Myocyte (in vitro differentiated cells): ENCODE results near the gene NAV3. TPM values are rescaled to one million over a fixed set of nuclear protein-coding genes. Genes with fewer than 3 reads are reported as not detected.
A peak's percentile ranks its signal among the peaks of the same experiment; 100 is the strongest.

ENCODE experiments used
- DNase-seq: peaks from one replicate; pipeline ENCODE4 v3.0.0-alpha.2; 2012; ENCODE audit warnings: low read depth
- polyA plus RNA-seq: library from polyadenylated mRNA; unstranded; fragments of >200 nt; gene quantifications from one replicate; pipeline ENCODE4 v1.2.1, GENCODE V29; 2012; ENCODE audit warnings: missing spikeins
- total RNA-seq: library from RNA; depleted of rRNA; stranded (reverse); fragments of >200 nt; gene quantifications from 2 replicates; pipeline ENCODE4 v1.2.3, GENCODE V29; 2014

NAV3 gene, protein sequence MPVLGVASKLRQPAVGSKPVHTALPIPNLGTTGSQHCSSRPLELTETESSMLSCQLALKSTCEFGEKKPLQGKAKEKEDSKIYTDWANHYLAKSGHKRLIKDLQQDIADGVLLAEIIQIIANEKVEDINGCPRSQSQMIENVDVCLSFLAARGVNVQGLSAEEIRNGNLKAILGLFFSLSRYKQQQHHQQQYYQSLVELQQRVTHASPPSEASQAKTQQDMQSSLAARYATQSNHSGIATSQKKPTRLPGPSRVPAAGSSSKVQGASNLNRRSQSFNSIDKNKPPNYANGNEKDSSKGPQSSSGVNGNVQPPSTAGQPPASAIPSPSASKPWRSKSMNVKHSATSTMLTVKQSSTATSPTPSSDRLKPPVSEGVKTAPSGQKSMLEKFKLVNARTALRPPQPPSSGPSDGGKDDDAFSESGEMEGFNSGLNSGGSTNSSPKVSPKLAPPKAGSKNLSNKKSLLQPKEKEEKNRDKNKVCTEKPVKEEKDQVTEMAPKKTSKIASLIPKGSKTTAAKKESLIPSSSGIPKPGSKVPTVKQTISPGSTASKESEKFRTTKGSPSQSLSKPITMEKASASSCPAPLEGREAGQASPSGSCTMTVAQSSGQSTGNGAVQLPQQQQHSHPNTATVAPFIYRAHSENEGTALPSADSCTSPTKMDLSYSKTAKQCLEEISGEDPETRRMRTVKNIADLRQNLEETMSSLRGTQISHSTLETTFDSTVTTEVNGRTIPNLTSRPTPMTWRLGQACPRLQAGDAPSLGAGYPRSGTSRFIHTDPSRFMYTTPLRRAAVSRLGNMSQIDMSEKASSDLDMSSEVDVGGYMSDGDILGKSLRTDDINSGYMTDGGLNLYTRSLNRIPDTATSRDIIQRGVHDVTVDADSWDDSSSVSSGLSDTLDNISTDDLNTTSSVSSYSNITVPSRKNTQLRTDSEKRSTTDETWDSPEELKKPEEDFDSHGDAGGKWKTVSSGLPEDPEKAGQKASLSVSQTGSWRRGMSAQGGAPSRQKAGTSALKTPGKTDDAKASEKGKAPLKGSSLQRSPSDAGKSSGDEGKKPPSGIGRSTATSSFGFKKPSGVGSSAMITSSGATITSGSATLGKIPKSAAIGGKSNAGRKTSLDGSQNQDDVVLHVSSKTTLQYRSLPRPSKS (N-terminal part only)
- 17.1 and 70.5 TPM in 2 replicates for total RNA-seq
- polyA plus RNA-seq: 16.6 TPM

DNA sequence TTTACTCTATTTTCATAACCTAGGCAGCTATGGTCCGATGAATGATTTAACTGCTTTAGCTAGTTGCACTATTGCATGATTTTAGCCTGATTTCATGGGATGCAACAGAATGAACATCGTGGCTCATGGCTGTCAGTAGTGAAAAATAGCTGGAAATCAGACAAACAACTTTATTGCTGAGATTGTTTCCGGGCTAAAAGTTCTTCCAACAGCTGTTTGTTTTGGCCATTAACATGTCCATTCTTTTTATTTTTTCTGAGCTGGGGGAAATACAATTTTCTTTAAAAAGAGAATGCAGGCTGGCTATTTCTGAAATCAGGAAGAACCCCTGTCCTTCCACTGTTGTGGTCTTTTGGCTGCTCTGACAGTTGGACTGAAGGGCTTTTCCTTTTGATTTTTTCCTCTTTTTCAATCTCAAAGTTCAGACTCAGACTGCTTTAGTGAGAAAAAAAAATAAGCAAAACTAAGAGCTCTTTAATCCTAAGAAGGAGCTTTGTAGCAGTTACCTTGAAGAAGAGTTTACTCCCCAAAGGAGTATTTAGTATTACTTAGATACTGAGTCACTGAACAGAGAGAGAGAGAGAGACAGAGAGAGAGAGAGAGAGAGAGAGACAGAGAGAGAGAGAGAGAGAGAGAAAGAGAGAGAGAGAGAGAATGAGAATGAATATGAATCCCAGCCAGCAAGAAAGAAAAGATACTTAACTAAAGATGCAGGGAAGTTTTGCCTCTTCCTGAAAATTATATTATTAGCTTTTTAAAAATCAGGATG lies at the start of gene NAV3:
Gene NAV3, plus strand, starts transcription at position 312 of the 769 bp plus-strand sequence. CDS start 568 bp downstream, outside the sequence.
- peak; percentile 46 for DNase-seq

GRCh38 chr12:77782034-77782433 lies 48.7 kb upstream of the NAV3 start:
- DNase-seq: no peak

DNA sequence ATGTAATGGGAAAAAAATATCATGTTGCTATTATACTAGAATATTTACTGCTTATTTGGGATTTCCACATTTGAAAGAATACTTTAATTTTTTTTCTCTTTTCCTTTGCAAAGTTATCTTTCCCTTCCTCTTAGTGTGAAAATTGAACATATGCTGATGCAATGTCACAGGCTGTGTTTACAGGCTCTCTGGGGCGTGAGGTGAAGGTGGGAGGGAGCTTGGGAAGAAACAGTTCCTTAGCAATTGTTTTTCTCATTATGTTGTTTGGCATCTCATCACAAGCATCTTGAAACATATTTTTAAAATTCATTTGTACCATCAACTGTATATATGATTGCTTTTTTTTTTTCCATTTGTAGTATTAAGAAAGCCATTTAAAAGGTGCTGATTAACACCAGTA lies 47.9 kb upstream of the NAV3 start:
- no peak for DNase-seq

DNA sequence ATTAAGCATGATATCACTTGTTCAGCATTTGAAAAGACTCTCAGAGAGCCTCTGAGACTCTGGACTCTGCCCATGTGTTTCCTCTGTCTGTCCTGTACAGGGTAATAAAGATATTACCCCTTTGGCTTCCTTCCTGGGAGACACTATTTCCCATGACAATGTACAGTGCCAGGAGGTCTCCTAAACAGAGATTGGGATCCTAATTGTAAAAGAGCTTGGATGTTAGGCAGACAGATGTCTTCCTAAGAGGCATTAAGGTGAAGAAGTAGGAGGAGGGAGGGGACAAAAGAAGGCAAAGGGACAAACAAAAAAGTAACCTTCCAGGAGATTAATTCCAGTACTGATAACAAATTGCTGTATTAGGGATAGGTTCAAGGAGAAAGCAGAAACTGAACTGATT lies 45.5 kb upstream of the NAV3 start:
- DNase-seq: no peak

- no peak for DNase-seq
Observed at GRCh38 chr12:77786675-77787074, 44.0 kb upstream of the NAV3 start.

DNA sequence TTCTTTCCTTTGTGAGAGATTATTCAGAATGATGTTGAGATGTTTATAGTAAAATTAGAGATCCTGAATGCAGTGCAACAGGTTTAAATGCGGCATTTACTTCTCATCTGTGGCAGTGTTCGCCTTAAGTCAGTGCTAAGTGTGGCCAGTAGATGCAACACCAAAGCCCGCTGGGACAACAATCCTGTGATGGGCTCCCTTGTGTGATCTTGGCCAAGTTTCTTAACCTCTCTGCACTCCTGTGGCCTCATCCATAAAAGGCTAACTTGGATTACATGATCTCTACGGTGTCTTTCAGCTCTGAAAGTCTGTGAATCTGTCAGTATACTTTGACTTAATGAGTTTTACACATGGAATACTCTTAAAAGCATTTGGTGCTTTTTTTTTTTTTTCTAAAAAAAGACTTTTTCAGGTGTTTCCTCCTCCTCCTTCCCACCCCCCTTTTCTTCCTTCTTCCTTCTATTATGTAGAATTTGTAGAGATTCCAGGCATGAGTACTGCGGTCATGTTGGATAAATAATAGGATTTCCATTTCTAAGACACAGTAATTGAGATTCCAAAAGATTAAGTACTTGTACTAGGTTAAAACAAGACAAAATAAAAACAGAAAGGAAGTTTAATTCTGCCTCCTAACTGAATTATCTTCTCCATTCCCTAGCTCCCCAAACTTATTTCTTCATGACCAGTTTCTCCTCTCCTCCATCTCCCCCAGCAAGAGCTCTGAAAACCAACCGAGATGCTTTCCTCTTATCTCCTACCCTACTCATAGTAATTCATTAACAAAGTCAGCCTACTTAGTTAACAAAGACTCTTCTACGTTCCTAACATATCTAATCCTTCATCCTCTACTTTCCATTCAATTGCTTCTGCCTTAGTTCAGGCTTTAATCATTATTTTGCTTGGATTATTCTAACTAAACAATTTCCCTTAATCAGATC lies 42.2 kb upstream of the NAV3 start:
- DNase-seq: no peak

- DNase-seq: peak; percentile 61
Observed at GRCh38 chr12:77795699-77796098, 35.0 kb upstream of the NAV3 start.

DNA sequence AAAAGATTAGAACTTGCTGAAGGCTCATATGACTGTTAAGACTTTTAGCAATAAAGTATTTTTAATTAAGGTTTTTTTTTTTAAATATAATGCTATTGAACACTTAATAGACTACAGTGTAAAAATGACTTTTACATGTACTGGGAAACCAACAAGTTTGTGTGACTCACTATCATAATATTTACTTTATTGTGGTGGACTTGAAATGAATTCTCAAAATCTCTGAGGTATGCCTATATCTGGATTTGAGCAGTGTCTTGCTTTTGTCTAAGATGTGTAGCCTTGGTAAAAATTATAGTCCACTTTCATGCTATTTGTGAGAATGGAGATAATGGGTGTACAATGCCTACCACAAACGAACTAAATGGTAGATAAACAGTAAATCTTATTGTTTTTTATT lies 33.9 kb upstream of the NAV3 start:
- peak; percentile 15 for DNase-seq

- DNase-seq: no peak
Observed at GRCh38 chr12:77800501-77800900, 30.2 kb upstream of the NAV3 start.

DNA sequence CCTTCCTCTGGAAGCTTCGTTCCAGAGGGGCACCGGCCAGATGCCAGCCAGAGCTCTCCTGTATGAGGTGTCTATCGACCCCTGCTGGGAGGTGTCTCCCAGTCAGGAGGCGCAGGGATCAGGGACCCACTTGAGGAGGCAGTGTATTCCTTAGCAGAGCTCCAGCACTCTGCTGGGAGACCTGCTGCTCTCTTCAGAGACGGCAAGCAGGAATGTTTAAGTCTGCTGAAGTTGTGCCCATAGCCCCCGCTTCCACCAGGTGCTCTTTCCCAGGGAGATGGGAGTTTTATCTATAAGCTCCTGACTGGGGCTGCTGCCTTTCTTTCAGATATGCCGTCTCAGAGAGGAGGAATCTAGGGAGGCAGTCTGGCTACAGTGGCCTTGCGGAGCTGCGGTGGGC lies 22.2 kb upstream of the NAV3 start:
- DNase-seq: no peak

DNA sequence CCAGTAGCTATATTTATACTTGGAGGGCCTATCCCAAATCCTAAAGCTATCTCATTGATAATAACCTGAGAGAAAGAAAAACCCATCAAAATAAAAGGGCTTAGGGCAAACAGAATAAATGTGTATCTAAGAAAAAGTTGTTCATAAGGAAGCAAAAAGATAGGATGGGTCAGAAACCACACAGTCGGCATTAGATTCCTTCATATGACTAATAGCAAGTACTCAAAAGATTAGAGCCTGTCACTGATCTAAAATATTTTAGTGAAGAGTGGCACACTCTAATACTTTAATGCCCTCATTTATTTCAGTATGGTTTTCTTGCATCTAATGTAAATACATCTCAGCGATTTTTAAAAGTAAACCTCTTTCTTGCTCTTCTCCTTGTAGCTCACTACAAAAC lies 17.1 kb upstream of the NAV3 start:
- peak; percentile 39 for DNase-seq

DNA sequence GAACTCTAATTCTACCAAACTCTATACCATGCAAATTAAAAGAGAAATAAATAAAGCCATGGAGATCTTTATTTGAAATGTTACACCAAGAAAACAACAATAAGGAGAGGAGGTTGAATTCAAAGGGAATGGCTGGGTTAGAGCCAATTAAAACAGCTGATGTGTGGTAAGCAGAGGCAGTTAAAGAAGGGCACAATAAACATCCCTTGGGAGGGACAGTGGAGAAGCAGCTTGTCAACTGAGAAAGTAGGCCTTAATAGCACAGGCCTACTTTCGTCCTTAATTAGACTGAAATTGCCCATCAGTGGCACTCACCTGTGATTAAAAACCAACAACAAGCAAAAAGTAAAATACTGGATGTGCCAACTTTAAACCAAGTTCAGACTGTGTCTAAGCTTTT lies 16.3 kb upstream of the NAV3 start:
- DNase-seq: peak; percentile 92

- DNase-seq: no peak
Observed at GRCh38 chr12:77816196-77816595, 14.5 kb upstream of the NAV3 start.

DNA sequence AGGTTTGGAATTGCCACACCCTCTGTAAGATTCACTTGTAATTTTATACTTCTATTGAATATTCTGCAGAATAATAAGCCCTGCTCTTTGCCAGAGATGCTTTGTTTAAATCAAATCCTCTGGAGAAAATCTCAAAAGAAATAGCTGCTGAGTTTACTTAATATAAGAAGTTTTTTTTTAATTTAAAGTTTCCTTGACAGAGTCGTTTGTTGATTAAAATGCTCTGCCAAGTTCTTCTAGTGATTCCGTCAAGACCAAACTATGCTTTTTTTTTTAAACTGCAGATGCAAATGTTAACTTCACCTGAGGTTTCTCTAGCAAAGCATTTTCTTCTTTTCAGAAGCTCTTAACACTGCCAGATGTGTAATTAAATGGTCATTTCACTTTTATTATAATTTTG lies 13.4 kb upstream of the NAV3 start:
- DNase-seq: no peak

GRCh38 chr12:77818351-77818750 lies 12.3 kb upstream of the NAV3 start:
- DNase-seq: no peak

- DNase-seq: no peak
Observed at GRCh38 chr12:77821699-77822203, 8.9 kb upstream of the NAV3 start.

- no peak for DNase-seq
Observed at GRCh38 chr12:77833329-77833728, 2.6 kb downstream of the NAV3 start.

GRCh38 chr12:77834618-77835017 lies 3.9 kb downstream of the NAV3 start:
- no peak for DNase-seq

GRCh38 chr12:77835969-77836368 lies 5.3 kb downstream of the NAV3 start:
- no peak for DNase-seq

- DNase-seq: peak; percentile 55
Observed at GRCh38 chr12:77837876-77838291, 7.2 kb downstream of the NAV3 start.
